22Rv1 (cell line): ENCODE data around the gene AP1M1.

Source experiments
- CTCF ChIP-seq: fragments of 450-650 bp; IDR thresholded peaks from 2 replicates; pipeline ENCODE4 v1.5.1; 2017; ENCODE audit warnings: mild to moderate bottlenecking
- ZFX ChIP-seq: fragments of 450-650 bp; IDR thresholded peaks from 2 replicates; pipeline ENCODE4 v1.6.1; 2017; ENCODE audit warnings: antibody characterized with exemption, borderline replicate concordance

DNA sequence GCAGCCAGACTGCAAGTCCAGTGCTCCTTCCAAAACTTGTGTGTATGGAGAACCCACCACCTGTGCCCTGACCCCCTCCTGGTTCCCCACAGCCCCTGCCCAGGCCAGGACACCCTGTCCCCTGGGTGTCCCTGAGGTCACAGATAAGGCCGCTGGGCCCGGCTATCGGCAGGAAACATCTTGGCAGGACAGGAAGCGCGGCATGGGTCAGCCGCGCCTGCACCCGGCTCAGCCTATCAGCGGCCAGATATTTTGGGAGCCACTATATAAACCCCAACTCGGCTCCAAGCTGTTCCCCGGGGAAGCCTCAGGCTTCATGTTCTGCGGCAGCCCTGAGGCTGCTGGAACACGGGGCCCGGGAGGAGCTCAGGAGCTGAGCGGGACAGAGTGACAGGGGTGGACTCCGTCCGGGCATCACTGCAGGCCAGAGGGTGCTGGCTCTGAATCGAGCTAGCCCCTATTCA, 60.8 kb downstream of the AP1M1 start:
- no peak for TF ChIP-seq CTCF
- no peak for TF ChIP-seq ZFX
